GM19468 (cell line): ENCODE measurements around the gene SV2A.
"Not testable (repeated sequence)": the region's sequence is repeated elsewhere in the genome, so short reads cannot be mapped to it uniquely, and the experiment has no call there.

Source experiments
- ATAC-seq: cut with Tn5 transposase; IDR thresholded peaks from one replicate; pipeline ENCODE4 v1.9.1; 2021; ENCODE audit warnings: mild to moderate bottlenecking, moderate library complexity, moderate number of reproducible peaks; ENCODE audit not compliant: unreplicated experiment; ENCODE audit errors: extremely low read depth

SV2A gene

DNA sequence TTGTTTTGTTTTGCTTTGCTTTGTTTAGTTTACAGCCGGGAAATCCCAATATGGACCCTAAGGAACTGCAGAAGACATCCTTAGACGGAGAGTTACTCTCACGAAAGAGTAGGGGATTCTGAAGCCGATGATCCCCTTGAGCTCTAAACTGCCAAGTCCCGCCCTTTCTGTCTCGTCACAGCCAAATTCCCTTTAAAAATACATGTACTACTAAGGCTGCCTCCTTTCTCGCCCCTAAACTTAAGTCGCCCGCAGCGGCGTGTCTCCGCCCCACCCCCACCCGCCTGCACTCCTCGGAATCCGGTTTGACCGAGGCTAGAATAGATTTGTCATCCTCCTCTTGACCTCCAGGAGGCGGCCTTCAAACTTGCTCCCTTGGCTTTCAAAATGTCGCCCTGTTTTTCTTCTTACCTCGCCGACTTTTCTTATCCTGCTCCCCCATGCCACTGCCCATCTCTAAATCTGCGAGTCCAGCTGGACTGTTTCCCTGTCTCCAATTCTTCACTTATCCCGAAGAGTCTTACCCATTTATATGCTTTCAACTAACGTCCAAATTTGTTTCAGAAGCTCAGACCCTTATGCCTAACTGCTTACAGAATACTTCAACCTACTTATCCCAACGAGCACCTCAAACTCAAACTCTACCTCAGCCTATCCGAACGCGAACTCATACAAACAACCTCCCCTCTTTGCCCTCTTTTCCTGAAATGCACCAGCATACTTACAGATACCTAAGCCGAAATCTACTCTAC lies 29.2 kb downstream of the SV2A start:
- ATAC-seq = no peak

DNA sequence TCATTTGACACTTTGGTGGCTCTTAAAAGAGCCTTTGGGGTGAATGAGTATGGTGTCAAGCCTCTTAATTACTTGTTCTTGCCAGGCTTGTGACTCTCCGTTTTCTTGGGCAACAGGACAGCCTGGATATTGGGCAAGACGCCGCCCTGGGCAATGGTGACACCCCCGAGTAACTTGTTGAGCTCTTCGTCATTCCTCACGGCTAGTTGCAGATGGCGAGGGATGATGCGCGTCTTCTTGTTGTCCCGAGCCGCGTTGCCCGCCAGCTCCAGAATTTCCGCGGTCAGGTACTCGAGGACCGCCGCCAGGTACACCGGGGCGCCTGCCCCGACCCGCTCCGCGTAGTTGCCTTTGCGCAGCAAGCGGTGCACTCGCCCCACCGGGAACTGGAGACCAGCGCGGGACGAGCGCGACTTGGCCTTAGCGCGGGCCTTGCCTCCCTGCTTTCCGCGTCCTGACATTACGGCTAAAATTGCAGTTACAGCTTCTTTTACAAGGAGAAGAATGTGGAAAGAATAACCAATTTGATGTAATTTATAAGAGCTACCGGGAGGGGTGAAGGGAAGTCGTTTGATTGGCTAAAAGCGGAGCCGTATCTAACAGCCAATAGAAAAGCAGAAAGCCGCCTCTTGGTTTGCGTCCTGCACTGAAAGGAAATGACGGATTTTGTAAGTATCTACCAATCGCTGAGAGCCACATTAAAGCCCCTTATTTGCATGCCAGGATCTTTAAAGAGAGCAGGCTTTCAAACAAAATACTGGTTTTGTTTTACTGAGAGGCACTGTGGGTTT lies 30.0 kb downstream of the SV2A start:
- peak; percentile 50 for ATAC-seq

DNA sequence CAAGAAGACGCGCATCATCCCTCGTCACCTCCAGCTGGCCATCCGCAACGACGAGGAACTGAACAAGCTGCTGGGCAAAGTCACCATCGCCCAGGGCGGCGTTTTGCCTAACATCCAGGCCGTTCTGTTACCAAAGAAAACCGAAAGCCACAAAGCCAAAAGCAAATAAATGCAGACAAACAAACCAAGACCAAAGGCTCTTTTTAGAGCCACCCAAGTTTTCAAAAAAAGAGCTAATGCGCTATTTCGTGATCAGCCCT lies 30.5 kb downstream of the SV2A start:
- ATAC-seq = not testable (repeated sequence)

DNA sequence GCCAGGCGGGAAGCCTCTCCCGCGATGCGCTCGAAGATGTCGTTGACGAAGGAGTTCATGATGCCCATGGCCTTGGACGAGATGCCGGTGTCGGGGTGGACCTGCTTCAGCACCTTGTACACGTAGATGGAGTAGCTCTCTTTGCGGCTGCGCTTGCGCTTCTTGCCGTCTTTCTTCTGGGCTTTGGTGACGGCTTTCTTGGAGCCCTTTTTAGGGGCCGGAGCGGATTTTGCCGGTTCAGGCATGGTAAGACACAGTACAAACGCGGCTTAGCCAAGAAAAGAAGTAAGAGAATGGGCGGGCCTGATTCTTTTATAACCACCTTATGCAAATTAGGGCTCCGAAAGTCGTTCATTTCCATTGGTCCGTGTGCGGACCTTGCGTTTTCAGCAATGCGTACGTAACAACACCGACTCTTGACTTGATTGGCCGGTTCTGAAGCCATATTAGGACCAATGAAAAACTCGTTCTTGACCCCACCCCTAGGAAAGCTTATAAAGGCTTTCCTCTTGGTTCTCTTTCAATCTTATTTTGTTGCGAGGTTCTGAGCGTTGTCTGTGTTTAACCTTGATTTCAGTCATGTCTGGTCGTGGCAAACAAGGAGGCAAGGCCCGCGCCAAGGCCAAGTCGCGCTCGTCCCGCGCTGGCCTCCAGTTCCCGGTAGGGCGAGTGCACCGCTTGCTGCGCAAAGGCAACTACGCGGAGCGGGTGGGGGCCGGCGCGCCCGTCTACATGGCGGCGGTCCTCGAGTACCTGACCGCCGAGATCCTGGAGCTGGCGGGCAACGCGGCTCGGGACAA lies 31.0 kb downstream of the SV2A start:
- ATAC-seq = peak; percentile 43

DNA sequence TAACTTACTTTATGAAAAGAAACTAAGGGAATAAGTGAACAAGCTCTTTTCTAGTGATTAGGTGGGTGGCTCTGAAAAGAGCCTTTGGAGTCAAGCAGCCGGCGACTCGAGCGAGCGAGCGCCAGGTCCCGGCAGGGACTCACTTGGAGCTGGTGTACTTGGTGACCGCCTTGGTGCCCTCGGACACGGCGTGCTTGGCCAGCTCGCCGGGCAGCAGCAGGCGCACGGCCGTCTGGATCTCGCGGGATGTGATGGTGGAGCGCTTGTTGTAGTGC lies 31.6 kb downstream of the SV2A start:
- ATAC-seq = not testable (repeated sequence)

DNA sequence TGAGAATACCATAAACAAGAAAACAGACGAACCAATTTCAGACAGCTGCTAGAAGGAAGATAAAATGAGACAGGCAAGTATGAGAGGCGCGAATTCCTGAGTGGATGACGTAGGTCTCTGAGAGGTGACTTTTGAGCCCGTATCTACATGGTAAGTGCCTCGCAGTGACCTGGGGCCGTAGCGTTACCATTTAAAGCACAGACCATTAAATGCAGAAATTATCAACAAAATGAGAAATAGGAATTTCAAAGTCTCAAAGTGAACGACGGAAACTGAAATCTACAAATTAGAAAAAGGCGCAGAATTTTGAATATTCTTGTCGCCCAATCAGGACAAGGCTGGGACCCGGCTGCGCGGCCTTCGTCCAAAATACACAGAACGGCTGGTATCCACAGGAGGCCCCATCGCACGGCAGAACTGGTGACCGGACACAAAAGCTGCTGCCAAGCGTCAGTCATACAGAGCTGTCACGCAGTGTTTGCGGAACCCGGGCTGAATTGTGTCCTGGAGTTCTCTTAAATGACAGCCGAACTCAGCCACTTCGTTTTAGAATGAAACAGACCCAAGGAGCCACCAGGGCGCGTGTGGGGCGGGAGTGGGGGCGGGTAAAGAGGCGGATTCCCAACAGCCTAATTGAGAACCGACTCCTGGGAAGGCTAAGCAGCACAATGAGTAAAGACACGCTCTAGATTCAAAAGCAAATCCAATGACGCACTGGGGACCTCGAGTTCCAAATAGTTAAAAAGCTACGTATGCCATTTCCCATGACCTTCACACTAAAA lies 32.1 kb downstream of the SV2A start:
- ATAC-seq = no peak

DNA sequence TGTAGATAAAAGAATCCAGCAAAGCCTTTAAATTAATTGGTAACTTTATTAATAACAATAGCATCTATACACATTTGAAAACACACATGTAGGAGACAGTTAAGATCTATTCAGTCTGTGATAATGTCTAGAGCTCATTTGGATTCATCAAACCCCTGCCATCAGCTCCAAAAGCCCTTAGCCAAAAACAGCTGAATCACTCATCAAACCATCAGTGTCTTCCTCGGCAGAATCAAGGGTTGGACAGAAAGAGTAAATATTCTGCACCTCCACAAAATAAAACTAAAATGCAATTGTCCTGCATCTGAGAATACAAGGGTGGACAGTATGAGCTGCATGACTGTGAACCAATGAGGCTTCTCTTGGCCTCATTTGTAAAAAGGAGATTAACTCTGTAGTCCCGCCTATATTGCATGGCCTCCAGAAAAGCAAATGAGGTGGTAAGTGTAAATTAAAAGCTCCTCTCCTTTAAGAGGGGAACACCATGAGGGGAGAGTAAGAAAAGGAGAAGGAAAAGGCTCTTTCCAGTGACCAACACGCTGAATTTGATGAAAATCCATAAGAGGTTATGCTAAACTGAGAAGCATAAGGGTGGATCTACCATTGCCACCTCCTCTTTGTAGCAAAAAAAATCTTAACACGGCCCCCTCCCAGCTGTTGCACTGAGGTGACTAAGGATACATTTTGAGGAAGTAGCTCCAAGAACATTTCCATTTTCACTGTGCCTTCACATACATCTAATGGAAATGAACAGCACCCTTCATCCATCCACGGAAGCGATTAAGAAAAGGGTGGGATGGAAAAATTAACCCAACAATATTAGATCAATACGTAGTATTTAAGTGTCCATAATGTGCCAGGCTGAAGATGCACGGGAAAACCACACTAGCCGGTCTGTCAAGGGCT lies 33.0 kb downstream of the SV2A start:
- ATAC-seq = no peak

DNA sequence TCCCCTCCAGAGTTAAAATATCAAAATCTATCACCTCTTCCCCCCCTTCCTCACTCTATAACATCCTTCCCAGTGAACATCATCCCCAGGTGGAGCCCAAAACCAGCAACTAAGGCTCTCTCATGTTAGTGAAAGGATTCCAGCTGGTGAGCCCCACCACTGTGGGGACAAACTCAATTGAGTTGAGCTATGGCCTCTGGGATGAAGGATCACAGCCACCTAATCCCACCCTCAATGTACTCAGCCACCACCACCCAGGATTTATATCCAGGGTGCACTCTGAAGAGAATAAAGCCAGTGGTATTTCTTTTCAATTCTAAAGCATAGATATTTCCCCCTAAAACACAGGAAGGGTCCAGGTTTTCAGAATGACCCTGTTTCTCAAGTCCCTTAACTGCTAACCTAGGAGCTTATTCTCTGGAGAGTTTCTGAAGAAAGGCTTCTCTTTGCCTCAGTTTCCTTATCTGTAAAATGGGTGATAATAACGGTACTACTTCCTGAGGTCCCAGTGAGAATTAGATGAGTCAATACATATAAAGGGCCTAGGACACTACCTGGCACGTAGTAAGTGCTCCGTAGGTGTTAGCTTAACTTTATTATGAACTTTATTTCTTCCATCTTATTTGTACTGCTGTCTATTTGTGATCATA lies 33.9 kb downstream of the SV2A start:
- ATAC-seq = no peak

DNA sequence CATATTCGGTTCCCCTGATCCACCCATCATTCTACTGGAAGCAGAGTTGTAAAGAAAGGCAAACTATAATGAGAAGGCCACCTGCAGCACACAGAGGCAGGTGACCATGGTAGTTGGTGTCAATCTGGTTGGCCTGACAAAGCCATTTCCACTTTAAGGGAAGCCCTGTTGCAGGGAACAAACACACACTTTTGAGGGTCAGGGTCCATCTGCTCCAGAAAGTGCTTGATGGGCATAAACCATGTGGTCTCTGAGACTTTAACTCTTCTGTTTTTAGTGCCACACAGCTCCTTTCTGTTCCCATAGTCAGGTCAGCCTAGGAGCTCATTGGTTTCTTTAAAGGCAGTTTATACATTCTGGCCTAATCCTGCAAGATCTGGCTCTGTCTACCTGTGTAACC lies 35.8 kb downstream of the SV2A start:
- no peak for ATAC-seq

DNA sequence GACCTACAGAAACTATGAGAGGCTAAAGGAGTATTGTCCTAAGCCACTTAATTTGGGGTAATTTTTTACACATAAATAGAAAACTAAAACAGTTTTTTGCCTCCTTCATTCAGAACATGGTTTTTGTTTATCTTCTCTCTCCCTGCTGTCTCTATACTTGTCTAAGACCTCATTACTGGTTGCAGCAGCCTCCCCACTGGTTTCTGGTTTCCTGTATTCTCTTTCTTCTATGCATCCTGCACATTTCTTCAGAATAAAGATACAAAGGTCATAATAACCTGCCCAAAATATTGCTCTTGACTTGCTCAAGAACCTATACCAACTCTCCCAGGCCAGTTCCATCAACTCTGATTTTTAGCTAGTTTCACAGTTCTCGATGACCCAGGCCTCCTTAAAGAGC lies 38.1 kb downstream of the SV2A start:
- no peak for ATAC-seq

DNA sequence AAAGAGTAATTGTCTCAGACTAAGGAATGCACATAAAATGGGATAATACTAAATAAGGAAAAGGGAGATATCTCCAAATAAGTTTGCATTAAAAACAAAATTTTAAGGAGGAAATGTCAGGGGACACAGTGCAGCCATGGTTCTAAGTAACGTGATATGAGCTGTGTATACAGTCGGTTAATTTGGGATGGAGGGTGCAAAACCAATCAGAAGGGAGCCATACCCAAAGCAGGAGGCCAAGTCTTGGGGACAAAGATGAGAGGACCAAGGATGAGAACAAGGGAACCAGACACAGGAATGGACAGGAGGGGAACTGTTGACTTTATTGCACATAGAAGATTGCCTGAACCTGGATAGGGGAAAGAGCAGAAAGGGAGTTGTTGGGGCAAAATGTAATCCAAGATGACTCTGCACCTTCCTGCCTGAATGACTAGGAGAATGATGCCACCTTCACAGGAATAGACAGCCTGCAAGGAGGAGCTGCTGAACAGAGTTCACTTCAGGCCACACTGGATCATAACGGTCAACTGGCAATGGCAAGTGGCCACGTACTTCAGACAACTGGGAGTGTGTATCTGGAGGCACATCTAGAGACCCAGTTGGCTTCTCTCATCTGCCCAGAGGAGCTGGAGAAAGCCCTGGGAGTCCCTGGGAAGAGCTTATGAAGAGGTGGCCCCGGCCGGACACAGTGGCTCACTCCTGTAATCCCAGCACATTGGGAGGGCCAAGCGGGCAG lies 40.3 kb downstream of the SV2A start:
- ATAC-seq = no peak

DNA sequence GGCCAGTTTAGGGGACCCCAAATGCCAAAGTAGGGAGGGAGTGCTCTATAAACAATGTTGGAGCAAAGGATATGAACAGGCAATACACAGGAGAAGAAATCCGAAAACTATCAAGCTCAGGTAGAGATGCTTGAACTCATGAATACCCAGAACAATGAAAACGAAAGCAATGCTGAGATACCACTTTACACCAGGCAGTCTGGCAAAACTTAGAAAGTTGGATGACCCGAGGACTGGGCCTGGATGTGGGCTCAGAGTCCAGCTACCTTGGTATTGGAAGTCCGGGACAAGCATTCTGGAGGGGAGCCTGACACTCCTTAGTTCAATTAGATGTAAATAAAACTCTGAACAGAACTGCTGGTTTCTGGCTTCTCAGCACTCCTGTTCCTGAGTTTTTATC lies 44.6 kb downstream of the SV2A start:
- ATAC-seq = not testable (repeated sequence)

DNA sequence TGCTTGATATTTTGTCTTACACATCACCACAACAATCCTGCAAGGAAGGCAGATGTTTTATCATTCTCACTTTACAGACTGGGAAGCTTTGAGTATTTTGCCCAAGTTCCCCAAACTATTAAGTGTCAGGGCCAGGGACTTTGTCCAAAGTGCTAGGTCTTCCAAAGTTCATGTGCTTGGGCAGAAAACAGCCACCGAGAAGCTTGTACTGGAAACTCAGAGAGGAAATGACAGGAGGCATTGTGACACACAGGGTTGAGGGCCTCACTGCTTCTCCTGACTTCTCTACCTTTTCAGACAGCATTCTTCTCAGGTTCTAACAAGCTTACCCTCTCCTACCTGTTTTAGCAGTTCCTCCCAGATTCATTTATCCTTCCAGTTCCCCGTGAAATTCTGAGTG lies 50.8 kb downstream of the SV2A start:
- ATAC-seq = not testable (repeated sequence)

DNA sequence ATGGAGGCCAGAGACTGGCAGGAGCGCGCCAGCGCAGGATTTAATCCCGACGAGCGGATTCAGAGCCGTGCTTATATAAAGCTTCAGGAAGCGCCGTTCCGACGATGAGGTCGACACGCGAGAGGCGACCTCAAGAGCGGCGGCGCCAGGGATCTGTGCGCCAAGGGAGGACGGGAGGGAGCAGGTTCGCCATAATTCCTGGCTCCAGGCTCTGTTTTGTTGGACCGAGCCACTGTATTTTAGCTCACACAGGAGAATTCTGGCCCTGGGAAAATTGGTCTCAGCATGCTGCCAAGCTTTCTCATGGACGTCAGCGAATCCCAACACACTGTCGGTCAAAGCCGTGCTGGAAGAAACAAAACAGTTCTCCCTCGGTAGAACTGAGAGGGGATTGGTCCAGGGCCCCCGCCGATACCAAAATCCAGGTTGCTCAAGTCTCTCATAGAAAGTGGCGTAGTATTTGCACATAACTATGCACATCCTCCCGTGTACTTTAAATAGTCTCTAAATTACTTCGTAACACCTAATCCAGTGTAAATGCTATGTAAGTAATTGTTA lies 56.1 kb downstream of the SV2A start:
- not testable (repeated sequence) for ATAC-seq

DNA sequence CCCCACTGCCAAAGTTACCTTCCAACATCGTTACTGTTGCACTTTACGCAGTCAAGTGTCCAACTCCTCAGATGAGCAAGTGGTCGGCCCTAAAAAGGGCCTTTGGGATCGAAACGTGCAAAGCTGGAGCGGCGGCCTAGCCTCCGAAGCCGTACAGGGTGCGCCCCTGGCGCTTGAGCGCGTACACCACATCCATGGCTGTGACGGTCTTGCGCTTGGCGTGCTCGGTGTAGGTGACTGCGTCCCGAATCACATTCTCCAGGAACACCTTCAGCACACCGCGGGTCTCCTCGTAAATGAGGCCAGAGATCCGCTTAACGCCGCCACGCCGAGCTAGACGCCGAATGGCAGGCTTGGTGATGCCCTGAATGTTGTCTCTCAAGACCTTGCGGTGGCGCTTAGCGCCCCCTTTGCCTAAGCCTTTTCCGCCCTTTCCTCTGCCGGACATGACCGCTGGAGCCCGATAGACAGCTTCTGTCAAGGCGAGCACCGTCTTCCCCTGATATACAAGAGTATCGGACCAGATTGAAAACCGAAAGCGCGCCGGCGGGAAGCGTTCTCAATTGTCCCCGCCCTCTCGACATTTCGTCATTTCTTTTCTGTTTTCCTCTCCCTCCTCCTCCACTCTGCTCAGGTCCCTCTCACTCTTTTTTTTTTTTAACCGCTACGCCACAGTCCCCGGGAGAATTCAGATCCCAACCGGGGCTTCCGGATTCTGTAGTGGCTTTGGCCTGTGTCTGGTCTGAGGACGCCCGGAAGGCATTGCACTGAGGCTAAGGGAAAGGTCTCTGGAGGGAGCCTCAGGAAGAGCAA lies 56.8 kb downstream of the SV2A start:
- ATAC-seq = peak; percentile 49

DNA sequence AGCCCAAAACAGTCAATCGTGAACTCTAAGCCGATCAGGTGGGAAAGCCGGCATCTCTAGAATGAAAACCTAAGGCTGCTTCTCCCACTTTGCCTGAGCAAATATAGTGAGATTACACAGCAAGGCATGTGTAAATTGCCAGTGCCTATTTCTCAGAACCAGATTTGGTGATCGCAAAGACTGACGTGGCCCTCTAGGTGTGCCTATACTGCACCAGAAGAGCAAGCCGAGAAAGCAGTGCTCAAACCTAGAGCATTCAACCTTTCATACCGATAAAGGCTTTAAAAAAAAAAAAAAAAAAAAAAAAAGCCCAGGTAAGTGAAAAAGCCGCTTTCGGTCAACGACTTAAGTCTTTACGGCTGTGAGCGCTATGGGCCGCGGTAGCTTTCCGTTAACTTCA lies 57.4 kb downstream of the SV2A start:
- not testable (repeated sequence) for ATAC-seq
